Psoas muscle (tissue), 8 donors: ENCODE measurements around the gene SLC1A2. TPM values are rescaled to one million over a fixed set of nuclear protein-coding genes. Genes with fewer than 3 reads are reported as not detected.
A peak's percentile ranks its signal among the peaks of the same experiment; 100 is the strongest.

Experiments
- ATAC-seq, 4 donors: fragments of 200-7000 bp; cut with Tn5 transposase; one replicate each; pipeline ENCODE4 v1.9.1; 2020; ENCODE audit warnings: moderate library complexity in 3 of 4, mild to moderate bottlenecking in 2 of 4
- DNase-seq, 2 donors: peaks; one replicate each; pipeline ENCODE4 v3.0.0-alpha.2; 2020
- H3K27ac ChIP-seq: fragments of 200-600 bp; one replicate; pipeline ENCODE4 v1.8.0; 2022
- H3K27me3 ChIP-seq, 3 donors: fragments of 200-600 bp in 1 of 3; one replicate each; pipeline versions ENCODE4 v1.6.1 to v1.8.0; 2013 to 2022; ENCODE audit warnings: low read length in 2 of 3, mild to moderate bottlenecking in 2 of 3, moderate library complexity in 1 of 3; ENCODE audit not compliant: insufficient read depth in 3 of 3
- H3K36me3 ChIP-seq, 2 donors: fragments of 200-600 bp in 1 of 2; one replicate each; pipeline versions ENCODE4 v1.6.1 to v1.8.0; 2013 to 2022; ENCODE audit warnings: low read depth in 1 of 2, mild to moderate bottlenecking in 1 of 2, moderate library complexity in 1 of 2; ENCODE audit not compliant: insufficient read depth in 1 of 2
- H3K4me1 ChIP-seq: fragments of 200-600 bp; one replicate; pipeline ENCODE4 v1.8.0; 2022
- H3K4me3 ChIP-seq: fragments of 200-600 bp; one replicate; pipeline ENCODE4 v1.8.0; 2022; ENCODE audit warnings: mild to moderate bottlenecking
- H3K9me3 ChIP-seq: fragments of 200-600 bp; one replicate; pipeline ENCODE4 v1.8.0; 2022
- CTCF ChIP-seq: fragments of 200-600 bp; IDR thresholded peaks from one replicate; pipeline ENCODE4 v1.8.0; 2022; ENCODE audit warnings: antibody characterized with exemption
- WGBS, 3 donors: extraction: QIAGEN DNeasy Blood & Tissue Kit; methylation state at CpG; one replicate each; pipeline versions ENCODE4 v1.1.6 to v1.1.7; 2013; 5-methylcytosine and 5-hydroxymethylcytosine counted together
- intact Hi-C, 2 donors: fragments of 100-400 bp; cut with DNase I; formaldehyde crosslinking; loops; one replicate each; pipeline versions ENCODE4 v1.11.0 to v1.14.2; 2022
- polyA plus RNA-seq, 3 donors: library from polyadenylated mRNA; stranded (reverse); fragments of 200-250 nt; gene quantifications; one replicate each; pipeline ENCODE4 v1.2.3, GENCODE V29; 2013
- total RNA-seq, 4 donors: library from RNA; stranded (reverse); fragmentation: NEBNext Ultra II Directional in 2 of 4; extraction: Animal tissue kit (Norgen Biotek cat#: 25700) in 2 of 4; gene quantifications; one replicate each; pipeline versions ENCODE4 v1.2.1 to v1.2.4, GENCODE V29; 2021 to 2023
- donor health status: healthy with polysubstance abuse.
- donor health status: DM: no; HTN: no; CAD: no; lungs with moderate emphysema.
- donor health status: Bipolar disorder and iron deficiency.
- donor health status: healthy.
- donor health status: DM: yes; HTN: yes; CAD: no.
- donor health status: DM: no; HTN: no; CAD: no.
- donor health status: DM: no; HTN: no; CAD: no.
- donor health status: DM: yes; HTN: yes; CAD: no.

Gene SLC1A2
- total and polyA plus RNA-seq, 7 donors: 0.05 to 2.0 (median 0.35) TPM

- intact Hi-C loops: loop anchor here (2.0 to 5.0 kb wide), 3 partner anchors 241 to 311 kb away; no protein-coding TSS in a partner anchor
- 52 to 60% (median 54%) methylated on average over 15 of the region's 15 CpGs for WGBS, 3 donors
- peak in 3 of 4 donors; percentile 54 to 76 (median 66) for ATAC-seq
- Histone ChIP-seq H3K4me1 (no peaks in the 10 kb centered on the region), H3K27me3 (no peaks in the 10 kb centered on the region), H3K4me3 (no peak overlapping the region), H3K36me3 (no peaks in the 10 kb centered on the region), H3K9me3 (peaks cover 9% of the 10 kb centered on the region), H3K27ac (no peak overlapping the region)
- TF ChIP-seq CTCF: peak; percentile 86
- no peak for DNase-seq
Observed at GRCh38 chr11:35237860-35238715, 181.3 kb downstream of the SLC1A2 start.

- no peaks in the 10 kb centered on the region for H3K27me3 ChIP-seq
- no peak for TF ChIP-seq CTCF
- 85 to 87% (median 85%) methylated on average over 1 of the region's 1 CpG for WGBS, 3 donors
- no peaks in the 10 kb centered on the region for H3K4me1 ChIP-seq
- no peak overlapping the region for H3K27ac ChIP-seq
- intact Hi-C loops: loop anchor here (2.0 to 5.0 kb wide), 3 partner anchors 240 to 311 kb away; no protein-coding TSS in a partner anchor
- peaks cover 9% of the 10 kb centered on the region for H3K9me3 ChIP-seq
- no peaks in the 10 kb centered on the region for H3K36me3 ChIP-seq
- DNase-seq (no peak), ATAC-seq (no peak)
- H3K4me3 ChIP-seq: no peak overlapping the region
Observed at GRCh38 chr11:35237351-35237750, 182.0 kb downstream of the SLC1A2 start.

- Histone ChIP-seq H3K27me3 (no peaks in the 10 kb centered on the region), H3K27ac (no peak overlapping the region), H3K4me1 (no peaks in the 10 kb centered on the region), H3K36me3 (no peaks in the 10 kb centered on the region), H3K4me3 (no peak overlapping the region), H3K9me3 (peaks cover 9% of the 10 kb centered on the region)
- WGBS, 3 donors: 82 to 88% (median 82%) methylated on average over 5 of the region's 5 CpGs
- intact Hi-C loops: loop anchor here (2.0 to 5.0 kb wide), 3 partner anchors 239 to 310 kb away; no protein-coding TSS in a partner anchor
- no peak for TF ChIP-seq CTCF
- no peak for DNase-seq
- no peak for ATAC-seq
Observed at GRCh38 chr11:35236667-35237003, 182.7 kb downstream of the SLC1A2 start.

GRCh38 chr11:35235936-35236666 lies 183.3 kb downstream of the SLC1A2 start:
- no peaks in the 10 kb centered on the region for H3K27me3 ChIP-seq
- ATAC-seq (no peak), DNase-seq (no peak)
- peaks cover 9% of the 10 kb centered on the region for H3K9me3 ChIP-seq
- H3K36me3 ChIP-seq: no peaks in the 10 kb centered on the region
- TF ChIP-seq CTCF: no peak
- no peak overlapping the region for H3K27ac ChIP-seq
- no peak overlapping the region for H3K4me3 ChIP-seq
- intact Hi-C loops: loop anchor here (2.0 to 5.0 kb wide), 3 partner anchors 239 to 309 kb away; no protein-coding TSS in a partner anchor
- WGBS, 3 donors: 87 to 88% (median 87%) methylated on average over 4 of the region's 4 CpGs
- no peaks in the 10 kb centered on the region for H3K4me1 ChIP-seq
